ENCODE results near the gene CKLF.

The CKLF gene

DNA sequence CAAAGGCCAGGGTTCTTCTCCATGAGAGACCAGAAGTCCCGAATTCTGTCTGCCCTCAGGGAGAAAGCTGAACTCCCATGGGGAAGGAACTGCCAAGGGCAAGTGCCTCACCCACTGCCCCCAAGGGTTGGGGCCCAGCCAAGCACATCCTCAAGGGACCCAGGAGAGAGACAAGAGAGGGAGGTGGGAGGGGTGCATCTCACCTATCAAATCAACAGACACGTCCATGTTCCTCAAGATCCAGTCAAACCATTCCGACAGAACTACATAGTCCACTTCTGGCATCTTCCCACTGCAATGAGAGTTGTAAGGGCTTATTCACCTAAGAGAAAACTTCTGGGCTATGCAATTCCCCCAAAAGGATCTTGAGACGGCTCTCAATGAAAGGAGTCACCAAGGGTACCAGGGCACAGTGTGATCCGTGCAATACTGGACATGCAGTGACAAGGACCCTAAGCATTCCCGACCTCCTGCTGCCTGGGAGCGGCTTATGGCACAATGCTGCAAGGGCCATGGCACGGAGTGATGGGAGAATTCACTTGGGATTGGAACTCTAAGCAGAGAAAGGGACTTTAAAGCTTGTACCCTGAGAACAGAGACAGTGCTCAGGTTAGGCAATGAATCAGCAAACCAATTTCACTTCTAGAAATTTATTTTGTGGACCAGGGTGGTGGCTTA is 34.7 kb upstream of the CKLF start:
- DNase-seq (ENCODE audit: low read depth, low spot score), result no peak

DNA sequence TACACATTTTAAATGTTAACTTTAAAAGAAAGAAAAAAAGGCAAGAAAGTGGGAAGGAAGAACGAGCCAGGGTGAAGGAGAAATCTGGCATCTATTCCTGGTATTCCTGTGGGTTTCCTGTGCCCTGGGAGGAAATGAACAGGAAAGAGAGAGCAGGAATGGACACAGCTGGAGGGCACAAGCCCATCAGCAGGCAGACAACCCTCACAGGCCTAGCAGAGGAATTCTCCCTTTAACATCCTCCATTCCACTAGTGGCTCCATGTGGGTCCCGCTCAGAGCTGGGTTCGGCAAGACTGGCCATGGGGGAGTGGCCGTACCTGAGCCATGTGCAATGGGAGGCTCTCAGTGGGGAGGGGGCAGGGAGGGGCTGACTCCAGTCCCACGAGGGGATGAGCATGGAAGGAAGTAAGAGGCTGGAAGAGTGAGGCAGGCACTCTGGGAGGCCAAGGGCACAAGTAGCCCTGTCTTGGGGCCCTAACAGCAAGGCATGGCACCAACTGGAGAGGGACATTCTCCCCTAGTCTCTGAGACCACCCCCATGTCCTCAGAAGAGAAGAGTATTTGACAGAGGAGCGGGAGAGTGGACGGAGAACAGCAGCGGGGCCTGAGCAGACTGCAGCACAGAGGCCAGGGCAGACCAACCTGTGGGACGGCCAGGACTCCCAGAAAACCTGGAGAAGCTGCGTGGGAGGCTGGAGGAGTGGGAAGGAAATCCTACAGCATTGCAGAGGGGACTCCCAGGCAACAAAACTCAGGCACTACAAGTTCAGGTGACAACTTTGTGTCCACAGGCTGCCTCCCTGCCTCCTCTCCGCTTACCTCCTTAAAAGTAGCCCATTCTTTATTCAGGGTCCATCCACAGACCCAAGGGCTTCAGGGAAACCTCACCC is 32.6 kb upstream of the CKLF start:
- DNase-seq (ENCODE audit: low read depth, low spot score), result no peak

DNA sequence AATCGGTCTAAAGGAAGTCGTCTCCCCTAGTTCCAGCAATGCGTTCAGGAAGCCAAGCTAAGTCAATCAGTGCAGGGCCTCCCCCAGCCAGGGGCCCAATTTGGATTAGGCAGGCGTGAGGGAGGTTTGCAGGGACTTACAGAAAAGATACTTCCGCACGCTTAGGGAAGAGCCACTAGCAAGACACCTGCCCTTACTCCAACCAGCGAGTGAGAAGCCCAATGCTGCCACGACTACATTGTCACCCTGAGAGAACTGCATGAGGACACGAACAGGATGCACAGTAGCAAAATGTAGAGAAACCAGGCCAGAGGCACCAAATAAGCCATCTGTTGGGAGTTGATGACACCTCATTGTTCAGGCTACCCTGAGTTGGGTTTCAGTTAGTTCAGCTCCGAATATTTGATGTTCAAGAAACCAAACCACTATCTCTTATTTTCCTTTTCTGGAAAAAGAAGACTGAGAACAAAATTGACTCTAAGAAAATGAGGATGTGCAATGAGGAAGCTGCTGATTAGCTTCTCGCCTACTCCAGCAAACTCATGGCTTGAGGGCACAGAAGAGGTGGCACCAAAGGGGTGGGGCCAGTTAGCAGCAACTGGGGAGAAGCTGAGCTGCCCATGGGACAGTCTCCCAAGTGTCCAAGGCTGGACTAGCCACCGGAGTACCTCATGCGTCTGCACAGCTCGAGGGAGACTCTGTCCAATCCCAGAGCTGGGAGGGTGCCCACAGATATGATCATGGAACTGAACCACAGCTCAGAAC is 31.8 kb upstream of the CKLF start:
- DNase-seq (ENCODE audit: low read depth, low spot score), result no peak

DNA sequence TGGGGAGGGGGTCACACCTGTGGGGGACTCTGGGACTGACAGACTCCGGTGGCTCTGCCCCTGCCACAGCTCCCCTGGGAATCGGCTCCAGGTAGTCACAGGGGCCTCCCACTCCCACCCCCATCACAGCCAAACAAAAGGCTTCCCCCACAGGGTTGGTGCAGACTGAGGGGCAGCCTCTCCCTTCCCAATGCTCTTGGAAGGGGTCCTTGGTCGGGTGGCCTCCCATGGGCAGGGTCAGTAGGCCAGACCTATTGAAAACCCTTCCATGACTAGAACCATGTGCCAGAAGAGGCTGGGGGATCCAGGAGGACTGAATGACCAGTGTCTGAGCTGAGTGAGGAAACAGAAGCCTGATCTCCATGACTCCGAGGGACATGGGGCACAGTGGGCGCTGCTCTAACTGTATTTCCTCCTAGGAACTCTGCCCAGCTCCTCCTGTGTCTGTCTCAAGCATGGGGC is 31.1 kb upstream of the CKLF start:
- no peak for DNase-seq (ENCODE audit: low read depth, low spot score)

DNA sequence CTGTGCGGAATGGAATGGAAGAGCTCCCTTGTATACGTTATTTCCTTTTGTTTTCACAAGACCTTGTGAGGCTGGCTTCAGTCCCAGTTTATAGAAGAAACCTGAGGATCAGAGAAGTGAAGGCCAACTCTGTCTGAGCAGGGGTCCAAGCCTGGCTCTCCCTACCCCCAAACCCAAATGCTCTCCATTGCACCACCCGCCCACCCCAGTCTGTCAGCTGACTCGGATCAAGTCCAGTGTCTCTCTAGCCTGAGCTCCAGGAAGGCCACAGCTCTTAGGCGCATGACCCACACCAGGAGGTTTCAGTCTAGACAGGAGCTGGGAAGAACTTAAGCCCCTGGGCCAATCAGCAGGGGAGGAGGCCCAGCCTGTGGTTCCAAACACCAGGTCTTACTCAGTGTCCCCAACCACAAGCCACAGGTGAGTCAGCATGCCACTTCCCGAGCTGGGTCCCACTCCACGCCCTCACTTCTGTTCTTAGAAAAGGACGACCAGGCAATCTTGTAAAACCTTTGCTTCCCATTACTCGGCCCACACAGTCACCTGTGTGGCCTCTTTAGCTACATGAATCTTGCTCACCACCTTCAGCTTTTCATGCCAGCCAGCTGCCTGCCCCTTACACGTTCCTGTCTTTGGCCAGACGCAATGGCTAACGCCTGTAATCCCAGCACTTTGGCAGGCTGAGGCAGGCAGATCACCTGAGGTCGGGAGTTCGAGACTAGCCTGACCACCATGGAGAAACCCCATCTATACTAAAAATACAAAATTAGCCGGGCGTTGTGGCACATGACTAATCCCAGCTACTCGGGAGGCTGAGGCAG is 30.2 kb upstream of the CKLF start:
- DNase-seq (ENCODE audit: low read depth, low spot score), result peak; percentile 75

DNA sequence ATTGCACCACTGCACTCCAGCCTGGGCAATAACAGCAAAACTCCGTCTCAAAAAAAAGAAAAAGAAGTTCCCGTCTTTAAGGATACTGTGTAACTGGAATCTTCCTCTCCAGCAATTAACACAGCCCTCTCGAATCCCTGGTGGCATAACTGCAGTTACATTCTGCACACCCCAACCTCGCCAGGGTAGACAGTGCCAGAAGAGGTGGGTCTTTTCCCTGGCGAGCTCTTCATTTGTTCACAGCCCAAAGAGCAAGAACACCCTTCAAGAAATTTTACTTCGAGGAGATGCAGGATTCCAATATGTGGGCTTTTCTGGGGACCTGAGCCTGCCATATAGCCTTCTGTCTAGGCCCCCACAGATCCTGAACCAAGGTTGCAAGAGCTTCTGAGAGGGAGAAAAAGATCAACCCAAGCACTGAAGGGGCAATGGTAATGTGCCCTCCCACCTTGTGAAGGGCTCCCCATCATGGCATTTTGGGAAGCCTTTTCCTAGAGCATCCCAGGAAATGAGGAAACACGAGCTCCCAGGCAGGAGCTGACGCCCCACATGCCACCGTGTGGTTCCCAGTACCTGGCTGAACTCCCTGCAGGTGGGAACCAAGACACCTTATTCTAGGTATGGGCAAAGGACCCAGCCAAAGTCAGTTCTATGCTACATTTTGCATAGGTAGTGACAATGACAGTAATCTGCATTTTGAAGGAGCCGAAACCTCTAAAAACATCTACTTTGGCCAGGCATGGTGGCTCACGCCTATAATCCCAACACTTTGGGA is 29.4 kb upstream of the CKLF start:
- no peak for DNase-seq (ENCODE audit: low read depth, low spot score)

DNA sequence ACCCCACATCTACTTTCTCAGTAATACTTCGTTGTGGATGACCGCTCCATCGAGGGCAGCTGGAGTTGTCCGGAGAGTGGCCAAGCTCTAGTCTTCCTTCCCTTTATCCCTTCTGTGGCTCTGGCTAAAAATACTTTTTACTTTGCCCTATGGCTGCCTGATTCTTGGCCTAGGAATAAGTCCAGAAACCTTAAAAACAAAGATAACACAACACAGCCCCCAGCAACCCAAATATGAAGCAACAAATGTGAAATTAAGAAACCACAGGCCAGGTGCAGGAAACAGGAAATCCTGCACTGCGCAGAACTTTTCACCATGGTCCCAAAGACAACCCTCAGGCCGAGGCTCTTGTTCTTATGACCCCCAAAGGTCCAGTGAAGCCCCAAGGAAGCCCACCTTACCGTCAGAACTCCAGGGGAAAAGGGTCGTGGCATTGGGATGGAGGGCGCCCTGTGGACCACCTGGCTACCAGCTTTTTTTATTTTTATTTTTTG is 28.5 kb upstream of the CKLF start:
- no peak for DNase-seq (ENCODE audit: low read depth, low spot score)

DNA sequence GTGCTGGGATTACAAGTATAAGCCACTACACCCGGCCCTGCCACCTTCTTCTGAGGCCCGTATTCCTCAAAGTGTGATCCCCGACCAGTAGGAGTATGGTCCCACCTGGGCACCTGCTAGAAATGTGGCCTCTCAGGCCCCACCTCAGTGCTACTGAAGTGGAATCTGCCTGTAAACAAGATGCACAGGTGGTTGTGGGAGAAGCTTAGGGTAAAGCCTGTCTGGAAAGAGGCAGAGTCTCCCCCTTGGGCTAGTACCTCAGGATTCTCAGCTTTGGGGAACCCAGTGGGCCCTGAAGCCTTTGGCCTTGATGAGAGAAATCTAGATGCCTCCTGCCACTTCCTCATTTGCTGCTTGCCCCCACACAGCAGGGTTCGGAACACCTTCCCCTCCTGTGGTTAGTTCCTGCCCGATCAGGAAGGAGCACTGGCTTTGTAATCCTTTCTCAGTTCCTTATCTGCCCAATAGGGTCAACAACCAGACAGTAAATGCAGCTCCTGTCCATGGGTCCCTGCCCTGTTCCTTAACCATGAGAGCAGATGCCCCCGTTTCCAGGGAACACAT is 27.7 kb upstream of the CKLF start:
- no peak for DNase-seq (ENCODE audit: low read depth, low spot score)

DNA sequence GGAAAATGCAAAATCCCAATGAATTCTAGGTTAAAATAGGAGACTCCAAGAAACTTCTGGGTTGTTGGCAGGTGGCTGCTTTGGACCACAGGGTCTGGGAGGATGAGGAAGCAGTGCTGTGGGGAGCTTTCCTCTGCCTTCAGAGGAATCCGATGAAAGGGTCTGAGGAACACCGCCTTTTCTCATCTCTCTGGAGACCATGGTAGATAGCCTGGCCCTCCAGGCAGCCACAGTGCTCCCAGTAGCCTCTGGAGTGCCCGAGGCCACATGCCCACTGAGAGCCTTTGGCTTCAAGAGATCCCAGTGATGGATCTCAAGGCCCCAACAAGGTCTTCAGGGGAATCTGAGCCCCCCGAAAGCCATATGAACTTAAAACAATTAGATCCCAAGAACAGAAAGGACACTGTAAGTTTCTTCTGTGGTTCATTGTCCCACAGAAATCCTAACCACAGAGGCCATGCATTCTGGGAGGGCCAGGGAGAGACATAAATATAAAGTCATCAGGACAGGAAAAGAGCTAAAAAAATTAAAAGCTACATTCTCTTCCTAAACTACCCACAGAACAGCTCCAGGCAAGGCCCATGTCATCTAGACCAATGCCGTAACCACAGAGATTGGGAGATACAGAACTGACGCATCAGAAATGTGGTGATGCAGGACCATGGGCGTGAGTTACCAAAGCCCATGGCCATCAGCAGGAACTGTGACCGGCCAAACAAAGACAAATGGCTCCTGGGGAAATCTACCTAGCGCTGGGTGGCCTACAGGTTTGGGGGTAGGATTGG is 26.8 kb upstream of the CKLF start:
- no peak for DNase-seq (ENCODE audit: low read depth, low spot score)

DNA sequence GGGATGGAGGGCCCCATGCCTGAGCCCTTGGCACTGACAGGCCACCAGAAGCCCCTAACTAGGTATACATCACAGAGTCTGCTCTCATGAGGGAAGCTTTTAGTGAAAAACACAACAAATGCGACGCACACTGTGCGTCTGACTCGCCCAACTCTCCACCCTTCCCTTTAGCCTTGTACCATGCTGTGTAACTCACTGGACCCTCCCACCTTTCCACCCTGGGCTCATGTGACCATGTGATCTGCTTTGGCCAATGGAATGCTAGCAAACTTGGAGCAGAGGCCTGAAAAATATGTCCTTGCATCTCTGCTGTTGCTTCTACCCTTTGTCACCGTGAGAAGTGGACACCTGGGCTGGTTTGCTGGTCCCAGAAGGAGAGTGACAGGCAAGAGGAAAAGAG is 24.1 kb upstream of the CKLF start:
- no peak for DNase-seq (ENCODE audit: low read depth, low spot score)

DNA sequence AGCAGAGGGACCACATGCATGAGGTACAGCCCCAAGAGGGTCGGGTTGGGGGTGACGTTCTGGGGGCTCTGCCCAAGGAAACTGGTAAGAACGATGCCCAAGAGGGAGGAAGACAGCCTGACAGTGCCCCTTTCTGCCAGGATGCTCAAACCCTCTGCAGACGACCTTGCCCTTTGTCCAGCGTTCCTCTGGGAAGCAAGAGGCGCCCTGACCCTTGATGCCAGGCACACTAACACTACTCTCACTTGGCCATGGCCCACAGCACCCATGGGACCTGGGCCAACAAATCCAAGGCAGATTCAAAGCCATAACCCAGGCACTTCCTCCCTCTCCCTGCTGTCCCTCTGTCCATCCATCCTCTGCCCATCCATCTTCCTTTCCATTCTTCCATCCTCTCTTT is 22.9 kb upstream of the CKLF start:
- DNase-seq (ENCODE audit: low read depth, low spot score), result no peak

DNA sequence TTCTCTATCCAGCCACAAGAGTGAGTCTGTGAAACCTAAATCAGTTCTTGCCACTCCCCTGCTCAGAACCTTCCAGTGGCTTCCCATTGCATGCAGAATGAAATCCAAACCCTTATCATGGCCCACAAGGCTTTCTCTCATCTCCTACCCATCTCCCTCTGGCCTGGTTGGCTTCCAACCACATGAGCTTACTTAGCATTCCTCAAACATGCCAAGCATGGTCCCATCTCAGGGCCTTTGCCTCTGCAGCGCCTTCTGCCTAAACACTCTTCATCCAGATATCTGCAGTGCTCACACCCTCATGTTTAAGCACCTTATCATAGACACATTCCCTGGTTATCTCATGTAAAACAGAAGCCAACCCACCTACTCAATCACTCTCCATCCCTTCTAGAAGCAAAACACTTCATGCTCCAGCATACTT is 18.0 kb upstream of the CKLF start:
- no peak for DNase-seq (ENCODE audit: low read depth, low spot score)

DNA sequence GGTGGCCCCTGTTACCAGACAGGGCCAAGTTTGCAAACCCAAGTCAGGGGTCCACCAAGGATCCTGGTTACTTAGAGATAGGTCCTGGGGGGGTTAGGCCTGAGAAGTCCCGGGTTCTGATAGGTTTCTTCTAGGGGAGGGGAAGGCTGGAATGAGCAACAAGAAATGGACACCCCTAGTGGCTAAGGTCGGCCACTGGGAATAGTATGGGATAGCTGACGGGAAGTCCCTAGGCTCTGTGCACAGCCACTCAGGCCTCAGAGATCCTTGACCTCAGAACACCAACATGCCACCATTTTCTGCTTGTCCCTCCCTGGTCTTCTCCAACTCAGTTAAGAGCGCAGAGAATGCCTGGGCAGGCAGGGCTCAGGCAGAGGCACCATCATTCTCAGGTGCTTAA is 15.9 kb upstream of the CKLF start:
- DNase-seq (ENCODE audit: low read depth, low spot score), result no peak

DNA sequence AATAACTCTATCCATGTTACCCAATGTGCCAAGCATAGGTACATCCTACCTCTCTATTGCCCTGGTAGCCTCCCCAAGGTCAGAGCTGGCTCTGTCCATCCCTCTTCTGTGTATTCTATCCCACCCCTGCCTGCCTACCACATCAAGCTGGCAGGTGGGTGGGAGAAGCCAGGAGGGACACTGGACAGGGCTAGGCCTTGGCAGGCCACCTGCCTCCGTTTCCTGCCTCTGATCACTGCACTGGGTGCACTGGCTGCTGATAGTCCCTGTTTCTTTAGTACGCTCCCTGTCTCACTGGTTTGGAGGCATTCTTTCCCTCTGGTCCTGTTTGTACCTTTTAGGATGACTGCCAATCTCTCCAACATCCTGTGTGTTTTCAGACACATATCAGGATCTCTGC is 15.1 kb upstream of the CKLF start:
- DNase-seq (ENCODE audit: low read depth, low spot score), result no peak

DNA sequence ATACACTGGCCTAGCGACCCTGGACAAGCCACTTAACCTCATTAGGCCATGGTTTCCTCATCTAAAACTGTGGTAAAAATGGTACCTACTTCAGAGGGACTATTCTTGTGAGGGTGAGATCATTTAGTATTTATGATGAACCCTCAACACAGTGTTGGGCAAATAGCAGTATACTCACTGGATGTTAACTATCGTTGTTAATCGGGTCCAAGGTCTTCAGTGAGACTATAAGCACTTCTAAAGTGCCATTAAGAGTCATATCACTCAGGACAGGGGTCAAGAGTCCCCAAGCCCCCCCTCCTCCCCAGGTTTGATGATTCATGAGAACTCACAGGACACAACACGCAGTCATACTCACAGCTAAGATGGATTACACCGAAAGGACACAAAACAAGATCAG is 13.5 kb upstream of the CKLF start:
- DNase-seq (ENCODE audit: low read depth, low spot score), result no peak

DNA sequence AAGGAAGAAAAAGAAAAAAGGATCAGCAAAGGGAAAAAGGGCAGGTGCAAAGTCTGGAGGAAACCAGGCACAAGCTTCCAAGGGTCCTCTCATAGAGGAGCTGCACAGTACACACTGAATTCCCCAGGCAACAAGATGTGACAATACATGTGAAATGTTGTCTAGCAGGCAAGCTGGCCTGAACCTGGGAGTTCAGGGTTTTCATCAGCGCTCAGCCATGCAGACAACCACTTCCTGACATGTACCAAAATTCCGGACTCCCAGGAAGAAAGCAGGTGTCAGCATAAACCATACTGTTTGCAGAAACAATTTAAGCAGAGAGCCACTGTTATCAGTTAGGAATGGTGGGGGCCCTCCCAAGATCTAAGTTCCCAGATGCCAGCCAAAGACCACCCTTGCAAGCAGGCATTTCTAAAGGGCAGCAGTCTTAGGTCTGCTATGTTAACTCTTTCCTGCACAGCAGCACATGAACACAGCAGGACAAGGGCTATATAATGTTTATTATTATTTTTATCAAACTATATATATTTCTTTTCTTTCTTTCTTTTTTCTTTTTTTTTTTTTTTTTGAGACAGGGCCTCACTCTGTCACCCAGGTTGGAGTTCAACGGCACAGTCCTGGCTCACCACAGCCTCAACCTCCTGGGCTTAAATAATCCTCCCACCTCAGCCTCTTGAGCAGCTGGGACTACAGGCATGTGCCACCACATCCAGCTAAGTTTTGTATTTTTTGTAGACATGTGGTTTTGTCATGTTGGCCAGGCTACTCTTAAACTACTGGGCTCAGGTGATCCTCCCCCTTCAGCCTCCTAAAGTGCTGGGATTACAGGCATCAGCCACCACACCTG is 12.5 kb upstream of the CKLF start:
- DNase-seq (ENCODE audit: low read depth, low spot score), result no peak

DNA sequence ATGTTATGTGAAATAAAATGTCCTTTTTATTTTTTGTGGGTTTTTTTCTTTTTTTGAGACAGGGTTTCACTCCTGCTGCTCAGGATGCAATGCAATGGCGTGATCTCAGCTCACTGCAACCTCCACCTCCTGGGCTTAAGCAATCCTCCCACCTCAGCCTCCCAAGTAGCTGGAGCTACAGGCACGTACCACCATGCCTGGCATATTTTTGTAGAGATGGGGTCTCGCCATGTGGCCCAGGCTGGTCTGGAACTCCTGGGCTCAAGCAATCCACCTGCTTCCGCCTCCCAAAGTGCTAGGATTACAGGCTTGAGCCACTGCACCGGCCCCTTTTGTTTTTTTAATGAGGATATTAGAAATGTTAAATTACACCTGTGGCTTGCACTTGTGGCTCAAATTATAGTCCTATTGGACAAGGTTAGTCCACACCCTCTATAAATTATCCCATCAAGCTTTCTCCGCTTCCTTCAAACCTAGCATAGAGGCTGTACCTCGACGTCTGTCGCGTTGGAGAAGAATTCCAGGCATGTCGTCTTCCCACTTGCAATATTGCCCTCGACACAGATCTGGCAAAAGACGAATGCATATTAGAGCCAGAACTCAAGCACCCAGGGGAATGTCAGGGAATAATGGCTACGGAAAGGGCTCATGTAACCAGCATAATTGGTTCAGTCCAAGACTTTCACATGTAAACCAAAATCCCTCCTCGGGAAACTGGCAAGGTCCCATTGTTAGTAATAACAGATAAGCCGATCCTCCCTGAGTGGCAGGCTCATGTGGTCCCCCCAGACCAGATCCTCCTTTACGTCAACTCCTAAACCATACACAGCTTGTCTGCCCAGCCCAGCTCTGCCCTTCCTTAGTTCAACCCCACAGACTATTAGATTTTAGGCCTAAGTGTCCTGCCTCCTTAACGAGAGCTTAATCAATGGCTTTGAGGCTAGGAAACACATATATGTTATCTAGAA is 10.7 kb upstream of the CKLF start:
- no peak for DNase-seq (ENCODE audit: low read depth, low spot score)
